ENCODE data around the gene LRRC74B. TPM values are rescaled to one million over a fixed set of nuclear protein-coding genes. Genes with fewer than 3 reads are reported as not detected.

The LRRC74B gene
- not detected for total RNA-seq
- not detected for polyA plus RNA-seq
- long read RNA-seq, donor 1, result 0 reads
- long read RNA-seq, donor 2, result 0 reads
- long read RNA-seq, donor 3, result 0 reads

GRCh38 chr22:21045585-21046294 is at the start of gene LRRC74B:
Gene LRRC74B, plus strand, starts transcription at chr22:21045946. Its CDS starts 41 bp downstream, at chr22:21045987.
- peak; percentile 89 to 91 for DNase-seq
- Histone ChIP-seq H3K4me3 (peak within 1 kb of the TSS; percentile 27 to 63 (median 54)), H3K27ac (peak within 1 kb of the TSS in 1 of 10 donors; percentile 35), H3K36me3 (no peaks in the 10 kb centered on the region), H3K27me3 (peaks cover 0 to 7% (median 0%) of the 10 kb centered on the region in 7 donors), H3K4me1 (peaks cover 5 to 16% (median 14%) of the 10 kb centered on the region in 9 donors), H3K9me3 (no peaks in the 10 kb centered on the region)
- TF ChIP-seq, protein P1, sequence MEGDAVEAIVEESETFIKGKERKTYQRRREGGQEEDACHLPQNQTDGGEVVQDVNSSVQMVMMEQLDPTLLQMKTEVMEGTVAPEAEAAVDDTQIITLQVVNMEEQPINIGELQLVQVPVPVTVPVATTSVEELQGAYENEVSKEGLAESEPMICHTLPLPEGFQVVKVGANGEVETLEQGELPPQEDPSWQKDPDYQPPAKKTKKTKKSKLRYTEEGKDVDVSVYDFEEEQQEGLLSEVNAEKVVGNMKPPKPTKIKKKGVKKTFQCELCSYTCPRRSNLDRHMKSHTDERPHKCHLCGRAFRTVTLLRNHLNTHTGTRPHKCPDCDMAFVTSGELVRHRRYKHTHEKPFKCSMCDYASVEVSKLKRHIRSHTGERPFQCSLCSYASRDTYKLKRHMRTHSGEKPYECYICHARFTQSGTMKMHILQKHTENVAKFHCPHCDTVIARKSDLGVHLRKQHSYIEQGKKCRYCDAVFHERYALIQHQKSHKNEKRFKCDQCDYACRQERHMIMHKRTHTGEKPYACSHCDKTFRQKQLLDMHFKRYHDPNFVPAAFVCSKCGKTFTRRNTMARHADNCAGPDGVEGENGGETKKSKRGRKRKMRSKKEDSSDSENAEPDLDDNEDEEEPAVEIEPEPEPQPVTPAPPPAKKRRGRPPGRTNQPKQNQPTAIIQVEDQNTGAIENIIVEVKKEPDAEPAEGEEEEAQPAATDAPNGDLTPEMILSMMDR (IDR thresholded peaks at IDR 0.05), result no peak
- peak; percentile 92 to 98 (median 98) for ATAC-seq
- intact Hi-C loops (cut with DNase I), result loop anchor here in 2 of 10 donors (5.0 to 10.0 kb wide), 2 partner anchors 43 to 61 kb away; partner anchors contain the start of genes LZTR1 (in 1 of the 2) and THAP7 (in 1 of the 2)
- 4 to 5% methylated on average over 46 to 47 of the region's 47 CpGs for WGBS, 2 donors

- H3K4me3 ChIP-seq, result no peak overlapping the region
- WGBS, 2 donors, result 94% methylated on average over 10 of the region's 10 CpGs
- no peak for DNase-seq
- no peak overlapping the region for H3K27ac ChIP-seq
- H3K36me3 ChIP-seq, result peaks cover 0 to 95% (median 42%) of the 10 kb centered on the region in 9 donors
- intact Hi-C loops (cut with DNase I), result no loop called here
- no peaks in the 10 kb centered on the region for H3K27me3 ChIP-seq
- peaks cover 7 to 19% (median 16%) of the 10 kb centered on the region in 9 donors for H3K4me1 ChIP-seq
- H3K9me3 ChIP-seq, result no peaks in the 10 kb centered on the region
- no peak for ATAC-seq
- TF ChIP-seq, protein P1 (IDR thresholded peaks at IDR 0.05), result no peak
These were observed 49.7 kb upstream of the LRRC74B start for GRCh38 chr22:20996031-20996410.

GRCh38 chr22:20996598-20997535 is 48.9 kb upstream of the LRRC74B start:
- peaks cover 11 to 23% (median 20%) of the 10 kb centered on the region in 9 donors for H3K4me1 ChIP-seq
- no peak overlapping the region for H3K27ac ChIP-seq
- H3K4me3 ChIP-seq, result no peak overlapping the region
- no peaks in the 10 kb centered on the region for H3K27me3 ChIP-seq
- H3K9me3 ChIP-seq, result no peaks in the 10 kb centered on the region
- ATAC-seq (no peak), DNase-seq (no peak)
- TF ChIP-seq, protein P1 (IDR thresholded peaks at IDR 0.05), result no peak
- intact Hi-C loops (cut with DNase I), result no loop called here
- H3K36me3 ChIP-seq, result peaks cover 0 to 86% (median 38%) of the 10 kb centered on the region in 9 donors
- WGBS, 2 donors, result 89 to 91% methylated on average over 27 of the region's 27 CpGs

All from heart right ventricle (tissue), 16 donors.